ENCODE results near the gene DBP. TPM values are rescaled to one million over a fixed set of nuclear protein-coding genes. Genes with fewer than 3 reads are reported as not detected.

Gene DBP
- total RNA-seq, 1 donor from 2014 or later, result 2.9 TPM

GRCh38 chr19:48668761-48669160 lies 31.6 kb upstream of the DBP start:
- Mint-ChIP-seq H3K4me1 (ENCODE audit: low read depth, unreplicated experiment) (peaks cover 4% of the 10 kb centered on the region), H3K9me3 (ENCODE audit: unreplicated experiment) (peaks cover 7% of the 10 kb centered on the region), H3K36me3 (ENCODE audit: unreplicated experiment) (no peaks in the 10 kb centered on the region), H3K4me3 (ENCODE audit: unreplicated experiment) (no peak overlapping the region), H3K27ac (ENCODE audit: unreplicated experiment) (no peak overlapping the region), H3K27me3 (ENCODE audit: unreplicated experiment) (peaks cover 3% of the 10 kb centered on the region)
- TF ChIP-seq CTCF (IDR thresholded peaks at IDR 0.05; ENCODE audit: partially characterized antibody, unreplicated experiment), result no peak
- no peak for DNase-seq

GRCh38 chr19:48668332-48668731 lies 31.2 kb upstream of the DBP start:
- Mint-ChIP-seq H3K27ac (ENCODE audit: unreplicated experiment) (no peak overlapping the region), H3K4me3 (ENCODE audit: unreplicated experiment) (no peak overlapping the region), H3K36me3 (ENCODE audit: unreplicated experiment) (no peaks in the 10 kb centered on the region), H3K4me1 (ENCODE audit: low read depth, unreplicated experiment) (peaks cover 4% of the 10 kb centered on the region), H3K9me3 (ENCODE audit: unreplicated experiment) (peaks cover 7% of the 10 kb centered on the region), H3K27me3 (ENCODE audit: unreplicated experiment) (peaks cover 3% of the 10 kb centered on the region)
- no peak for DNase-seq
- TF ChIP-seq CTCF (IDR thresholded peaks at IDR 0.05; ENCODE audit: partially characterized antibody, unreplicated experiment), result no peak

GRCh38 chr19:48665786-48666185 lies 28.6 kb upstream of the DBP start:
- H3K36me3 Mint-ChIP-seq (ENCODE audit: unreplicated experiment), result no peaks in the 10 kb centered on the region
- peaks cover 7% of the 10 kb centered on the region for H3K9me3 Mint-ChIP-seq (ENCODE audit: unreplicated experiment)
- H3K27me3 Mint-ChIP-seq (ENCODE audit: unreplicated experiment), result peaks cover 3% of the 10 kb centered on the region
- H3K4me1 Mint-ChIP-seq (ENCODE audit: low read depth, unreplicated experiment), result no peaks in the 10 kb centered on the region
- TF ChIP-seq CTCF (IDR thresholded peaks at IDR 0.05; ENCODE audit: partially characterized antibody, unreplicated experiment), result no peak
- no peak for DNase-seq
- no peak overlapping the region for H3K4me3 Mint-ChIP-seq (ENCODE audit: unreplicated experiment)
- no peak overlapping the region for H3K27ac Mint-ChIP-seq (ENCODE audit: unreplicated experiment)

DNA sequence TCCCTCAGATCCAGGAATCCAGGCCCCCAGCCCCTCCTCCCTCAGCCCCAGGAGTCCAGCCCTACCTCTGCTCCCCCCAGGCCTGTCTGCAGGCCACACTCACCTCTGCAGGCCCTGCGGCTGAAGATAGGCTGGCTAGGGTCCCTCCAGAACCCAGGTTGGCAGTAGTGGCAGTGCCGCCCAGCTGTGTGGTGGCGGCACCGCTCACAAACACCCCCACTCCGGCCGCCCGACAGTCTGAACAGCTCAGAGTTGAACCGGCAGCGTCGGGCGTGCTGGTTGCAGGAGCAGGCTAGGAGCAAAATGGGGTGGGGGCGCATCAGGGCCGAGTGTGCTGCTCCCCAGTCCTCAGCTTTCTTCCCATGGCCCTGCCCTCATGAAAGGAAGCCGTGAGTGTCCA lies 27.3 kb upstream of the DBP start:
- peaks cover 4% of the 10 kb centered on the region for H3K9me3 Mint-ChIP-seq (ENCODE audit: unreplicated experiment)
- H3K4me1 Mint-ChIP-seq (ENCODE audit: low read depth, unreplicated experiment), result no peaks in the 10 kb centered on the region
- no peaks in the 10 kb centered on the region for H3K36me3 Mint-ChIP-seq (ENCODE audit: unreplicated experiment)
- DNase-seq, result no peak
- no peak overlapping the region for H3K4me3 Mint-ChIP-seq (ENCODE audit: unreplicated experiment)
- H3K27me3 Mint-ChIP-seq (ENCODE audit: unreplicated experiment), result no peaks in the 10 kb centered on the region
- TF ChIP-seq CTCF (IDR thresholded peaks at IDR 0.05; ENCODE audit: partially characterized antibody, unreplicated experiment), result no peak
- no peak overlapping the region for H3K27ac Mint-ChIP-seq (ENCODE audit: unreplicated experiment)

GRCh38 chr19:48663667-48664066 lies 26.5 kb upstream of the DBP start:
- DNase-seq, result no peak
- no peak overlapping the region for H3K27ac Mint-ChIP-seq (ENCODE audit: unreplicated experiment)
- no peaks in the 10 kb centered on the region for H3K4me1 Mint-ChIP-seq (ENCODE audit: low read depth, unreplicated experiment)

More at GRCh38 chr19:48663667-48664066, 26.5 kb upstream of the DBP start:
- TF ChIP-seq CTCF (IDR thresholded peaks at IDR 0.05; ENCODE audit: partially characterized antibody, unreplicated experiment), result no peak
- peaks cover 2% of the 10 kb centered on the region for H3K27me3 Mint-ChIP-seq (ENCODE audit: unreplicated experiment)
- no peak overlapping the region for H3K4me3 Mint-ChIP-seq (ENCODE audit: unreplicated experiment)
- H3K9me3 Mint-ChIP-seq (ENCODE audit: unreplicated experiment), result peaks cover 2% of the 10 kb centered on the region
- no peaks in the 10 kb centered on the region for H3K36me3 Mint-ChIP-seq (ENCODE audit: unreplicated experiment)
